ENCODE data around the gene ATG13. TPM values are rescaled to one million over a fixed set of nuclear protein-coding genes. Genes with fewer than 3 reads are reported as not detected.

ATG13 gene
- polyA plus RNA-seq, 1 of the 3 experiments (the other 2 are of a cell fraction), result 39.4 TPM

GRCh38 chr11:46666516-46666915 is 49.2 kb downstream of the ATG13 start:
- TF ChIP-seq REST (IDR thresholded peaks at IDR 0.05; ENCODE audit: low read depth, low read length), result no peak
- TF ChIP-seq RCOR1 (IDR thresholded peaks at IDR 0.05; ENCODE audit: low read length), result no peak
- TF ChIP-seq USF1 (IDR thresholded peaks at IDR 0.05; ENCODE audit: borderline replicate concordance, low read depth), result no peak
- TF ChIP-seq ZBTB33 (IDR thresholded peaks at IDR 0.05; ENCODE audit: borderline replicate concordance, low read depth), result no peak
- no peak for TF ChIP-seq RXRA (IDR thresholded peaks at IDR 0.05; ENCODE audit: borderline replicate concordance, low read depth)
- TF ChIP-seq GABPA (IDR thresholded peaks at IDR 0.05; ENCODE audit: low read depth), result no peak
- no peak for TF ChIP-seq GATA2 (CRISPR knock-in tag; IDR thresholded peaks at IDR 0.05)
- no peak for TF ChIP-seq PBX3 (IDR thresholded peaks at IDR 0.05)
- no peak for TF ChIP-seq CTCF (IDR thresholded peaks at IDR 0.05)
- TF ChIP-seq TCF12 (IDR thresholded peaks at IDR 0.05), result no peak
- no peak for TF ChIP-seq SMC3 (IDR thresholded peaks at IDR 0.05; ENCODE audit: low read depth, low read length)
- TF ChIP-seq MEF2A (IDR thresholded peaks at IDR 0.05; ENCODE audit: borderline replicate concordance, low read depth), result no peak
- TF ChIP-seq MXI1 (IDR thresholded peaks at IDR 0.05; ENCODE audit: low read depth, low read length), result no peak
- no peak for TF ChIP-seq YY1 (IDR thresholded peaks at IDR 0.05; ENCODE audit: low read depth)
- no peak for TF ChIP-seq NRF1 (IDR thresholded peaks at IDR 0.05; ENCODE audit: low read depth, low read length)
- no peak for TF ChIP-seq TEAD4 (IDR thresholded peaks at IDR 0.05; ENCODE audit: borderline replicate concordance, insufficient read depth)
- no peak for TF ChIP-seq NFIC (IDR thresholded peaks at IDR 0.05; ENCODE audit: borderline replicate concordance)
- TF ChIP-seq RAD21 (IDR thresholded peaks at IDR 0.05; ENCODE audit: low read length), result no peak
- no peak for TF ChIP-seq ELF1 (IDR thresholded peaks at IDR 0.05)
- H3K9ac ChIP-seq, result no peak overlapping the region
- no peak for DNase-seq
- no peak overlapping the region for H3K4me3 ChIP-seq (ENCODE audit: low read depth in 2 of 2, low read length in 1 of 2)
- no peaks in the 10 kb centered on the region for H3K9me3 ChIP-seq
- no peaks in the 10 kb centered on the region for H3K27me3 ChIP-seq (ENCODE audit: insufficient read depth)
- H3K4me1 ChIP-seq (ENCODE audit: control insufficient read depth in 1 of 2, insufficient read depth in 2 of 2, low read depth in 1 of 2, low read length in 1 of 2), result no peaks in the 10 kb centered on the region
- H3K79me2 ChIP-seq (ENCODE audit: insufficient read depth), result no peaks in the 10 kb centered on the region
- H2AFZ ChIP-seq (ENCODE audit: low read depth), result no peak overlapping the region
- no peak overlapping the region for H3K4me2 ChIP-seq
- H3K27ac ChIP-seq (ENCODE audit: low read depth in 2 of 2, low read length in 1 of 2), result no peak overlapping the region
- no peaks in the 10 kb centered on the region for H4K20me1 ChIP-seq (ENCODE audit: insufficient read depth)
- H3F3A ChIP-seq (replicated peaks; ENCODE audit: insufficient read depth), result peaks cover 3% of the 10 kb centered on the region
- no peaks in the 10 kb centered on the region for H3K9me2 ChIP-seq
- 90% methylated on average over 5 of the region's 5 CpGs for WGBS (ENCODE audit: low lambda C conversion rate)
- ChIA-PET POLR2A (no interaction called here), CTCF (no interaction called here)
- H3K36me3 ChIP-seq (replicated peaks in 1 of 2; ENCODE audit: control insufficient read depth in 1 of 2, insufficient read depth in 2 of 2, low read length in 1 of 2), result peaks cover 43 to 73% of the 10 kb centered on the region in 2 experiments

Measured in SK-N-SH (cell line).